Kidney (tissue), 14 donors: ENCODE results near the gene NKTR. TPM values are rescaled to one million over a fixed set of nuclear protein-coding genes. Genes with fewer than 3 reads are reported as not detected.

Experiments used
- DNase-seq, 5 donors: peaks; one replicate each; pipeline ENCODE4 v3.0.0-alpha.2; 2013 to 2020
- FAIRE-seq: peaks from 2 replicates; lab custom pipeline; 2012; peaks lifted over from hg19 to GRCh38; lab: Jason Lieb, UNC
- H3K27ac ChIP-seq, 2 donors: one replicate each; pipeline ENCODE4 v1.7.0; 2013; ENCODE audit warnings: low read depth in 2 of 2, low read length in 2 of 2, inconsistent platforms in 1 of 2
- H3K27me3 ChIP-seq: one replicate; pipeline ENCODE4 v1.7.1; 2013; ENCODE audit warnings: low read length, inconsistent platforms; ENCODE audit not compliant: control insufficient read depth, insufficient read depth
- H3K36me3 ChIP-seq, 3 donors: one replicate each; pipeline versions ENCODE4 v1.7.0 to v1.7.1; 2013; ENCODE audit warnings: low read length in 3 of 3, control low read depth in 1 of 3, inconsistent platforms in 1 of 3; ENCODE audit not compliant: insufficient read depth in 3 of 3, control insufficient read depth in 2 of 3
- H3K4me1 ChIP-seq, 3 donors: one replicate each; pipeline versions ENCODE4 v1.7.0 to v1.7.1; 2013; ENCODE audit warnings: low read length in 3 of 3, inconsistent platforms in 1 of 3, low read depth in 1 of 3; ENCODE audit not compliant: control insufficient read depth in 2 of 3, insufficient read depth in 2 of 3
- H3K4me3 ChIP-seq, 3 donors: one replicate each; pipeline versions ENCODE4 v1.7.0 to v1.8.1; 2013; ENCODE audit warnings: low read length in 3 of 3, control low read depth in 1 of 3, inconsistent platforms in 1 of 3
- H3K9ac ChIP-seq, 3 donors: one replicate each; pipeline versions ENCODE4 v1.7.0 to v1.7.1; 2013; ENCODE audit warnings: low read length in 3 of 3, control low read depth in 1 of 3, inconsistent platforms in 1 of 3
- H3K9me3 ChIP-seq, 3 donors: one replicate each; pipeline versions ENCODE4 v1.7.0 to v1.7.1; 2013; ENCODE audit warnings: low read length in 3 of 3, control low read depth in 1 of 3, inconsistent platforms in 1 of 3; ENCODE audit not compliant: control insufficient read depth in 2 of 3, insufficient read depth in 1 of 3
- intact Hi-C: fragments of 100-400 bp; cut with DNase I; formaldehyde crosslinking; loops from one replicate; pipeline ENCODE4 v1.11.1; 2022
- polyA plus RNA-seq: library from polyadenylated mRNA; stranded (reverse); fragments of 350-450 nt; fragmentation: Illumina TruSeq; extraction: RNeasy Lipid Tissue Mini Kit (QIAGEN cat#74804); gene quantifications from one replicate; pipeline ENCODE4 v1.2.3, GENCODE V29; 2014; ENCODE audit warnings: low read depth, low replicate concordance; ENCODE audit not compliant: insufficient read depth
- total RNA-seq: library from RNA; stranded (reverse); fragmentation: NEBNext Ultra II Directional; extraction: Animal tissue kit (Norgen Biotek cat#: 25700); gene quantifications from one replicate; pipeline ENCODE4 v1.2.1, GENCODE V29; 2021
- TF ChIP-seq, protein P1 (sequence below): IDR thresholded peaks from 3 replicates; pipeline ENCODE4 v1.5.1; 2012; ENCODE audit warnings: mild to moderate bottlenecking, moderate library complexity, borderline replicate concordance; ENCODE audit not compliant: insufficient read depth; ENCODE audit errors: extremely low read depth
- donor health status: control.
- donor health status: control.
- donor health status: control.
- donor health status: control.
- donor health status: control.
- donor health status: DM: yes; HTN: yes; CAD: no.
- donor health status: Normal renal cell carcinoma (clear cell type).

NKTR gene
- total and polyA plus RNA-seq, 2 donors from 2014 or later: 9.2 to 81.1 TPM

DNA sequence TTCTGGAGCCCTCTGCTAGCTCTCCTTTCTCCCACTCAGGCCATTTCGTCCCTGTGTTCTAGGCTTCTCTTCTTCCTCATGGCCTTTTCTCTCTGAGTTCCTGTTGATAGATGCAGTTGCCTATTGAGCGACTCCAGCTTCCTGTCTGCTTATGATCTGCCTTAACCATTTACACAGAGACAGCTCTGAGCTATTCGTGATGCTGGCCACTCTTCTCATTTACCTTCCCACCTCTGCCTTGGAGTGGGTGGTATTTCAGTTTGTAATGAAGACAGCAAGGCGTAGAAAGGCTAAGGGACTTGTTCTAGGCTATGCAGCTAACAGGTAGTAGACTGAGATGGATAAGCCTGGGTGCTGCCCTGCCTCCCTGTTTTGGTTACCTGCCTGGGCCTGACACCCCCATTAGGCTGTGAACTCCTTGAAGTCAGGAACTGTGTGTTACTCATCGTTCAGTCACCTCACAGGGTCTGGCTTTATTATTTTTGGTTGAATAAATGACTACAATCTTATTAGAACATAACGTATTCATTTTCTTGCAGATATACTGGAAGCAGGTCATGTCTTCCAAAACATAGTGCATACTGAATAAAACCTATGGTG lies 40.4 kb downstream of the NKTR start:
- DNase-seq (no peak), FAIRE-seq (no peak)
- no peak overlapping the region for H3K4me3 ChIP-seq
- H3K36me3 ChIP-seq: peaks cover 16 to 71% (median 52%) of the 10 kb centered on the region in 3 donors
- H3K27ac ChIP-seq: no peak overlapping the region
- H3K4me1 ChIP-seq: no peaks in the 10 kb centered on the region
- H3K27me3 ChIP-seq: no peaks in the 10 kb centered on the region
- no peak overlapping the region for H3K9ac ChIP-seq
- H3K9me3 ChIP-seq: no peaks in the 10 kb centered on the region
- intact Hi-C loops: no loop called here
- TF ChIP-seq, protein P1, sequence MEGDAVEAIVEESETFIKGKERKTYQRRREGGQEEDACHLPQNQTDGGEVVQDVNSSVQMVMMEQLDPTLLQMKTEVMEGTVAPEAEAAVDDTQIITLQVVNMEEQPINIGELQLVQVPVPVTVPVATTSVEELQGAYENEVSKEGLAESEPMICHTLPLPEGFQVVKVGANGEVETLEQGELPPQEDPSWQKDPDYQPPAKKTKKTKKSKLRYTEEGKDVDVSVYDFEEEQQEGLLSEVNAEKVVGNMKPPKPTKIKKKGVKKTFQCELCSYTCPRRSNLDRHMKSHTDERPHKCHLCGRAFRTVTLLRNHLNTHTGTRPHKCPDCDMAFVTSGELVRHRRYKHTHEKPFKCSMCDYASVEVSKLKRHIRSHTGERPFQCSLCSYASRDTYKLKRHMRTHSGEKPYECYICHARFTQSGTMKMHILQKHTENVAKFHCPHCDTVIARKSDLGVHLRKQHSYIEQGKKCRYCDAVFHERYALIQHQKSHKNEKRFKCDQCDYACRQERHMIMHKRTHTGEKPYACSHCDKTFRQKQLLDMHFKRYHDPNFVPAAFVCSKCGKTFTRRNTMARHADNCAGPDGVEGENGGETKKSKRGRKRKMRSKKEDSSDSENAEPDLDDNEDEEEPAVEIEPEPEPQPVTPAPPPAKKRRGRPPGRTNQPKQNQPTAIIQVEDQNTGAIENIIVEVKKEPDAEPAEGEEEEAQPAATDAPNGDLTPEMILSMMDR: no peak

DNA sequence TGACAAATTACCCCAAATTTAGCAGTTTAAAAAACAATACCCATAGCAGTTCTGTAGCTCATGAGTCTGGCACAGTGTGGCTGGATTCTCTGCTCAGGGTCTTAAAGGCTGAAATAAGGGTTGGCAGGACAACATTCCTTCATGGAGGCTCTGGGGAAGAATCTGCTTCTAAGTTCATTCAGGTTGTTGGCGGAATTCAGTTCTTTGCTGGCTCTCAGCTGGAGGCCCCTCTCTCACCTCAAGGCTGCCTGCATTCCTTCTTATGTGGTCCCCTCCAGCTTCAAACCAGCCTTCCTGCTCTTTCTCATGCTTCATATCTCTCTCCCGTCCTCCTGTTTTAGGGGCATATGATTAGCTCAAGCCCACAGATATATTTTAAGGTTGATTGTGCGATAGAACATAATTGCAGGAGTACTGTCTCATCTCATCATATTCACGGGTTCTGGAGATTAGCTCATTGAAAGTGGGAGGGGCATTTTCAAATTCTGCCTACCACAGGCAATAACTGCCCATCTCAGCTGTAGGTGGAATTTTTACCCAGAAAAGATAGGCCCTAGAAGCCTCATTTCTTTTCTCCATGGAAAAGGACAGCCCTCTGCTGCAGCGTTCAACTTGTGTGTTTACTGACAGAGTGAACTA lies 47.5 kb downstream of the NKTR start:
- intact Hi-C loops: no loop called here
- Histone ChIP-seq H3K9me3 (no peaks in the 10 kb centered on the region), H3K4me3 (no peak overlapping the region), H3K36me3 (peaks cover 4 to 24% (median 15%) of the 10 kb centered on the region in 3 donors), H3K27me3 (no peaks in the 10 kb centered on the region), H3K9ac (no peak overlapping the region), H3K4me1 (peaks cover 0 to 9% (median 6%) of the 10 kb centered on the region in 3 donors), H3K27ac (no peak overlapping the region)
- no peak for DNase-seq
- TF ChIP-seq, protein P1: no peak
- no peak for FAIRE-seq

DNA sequence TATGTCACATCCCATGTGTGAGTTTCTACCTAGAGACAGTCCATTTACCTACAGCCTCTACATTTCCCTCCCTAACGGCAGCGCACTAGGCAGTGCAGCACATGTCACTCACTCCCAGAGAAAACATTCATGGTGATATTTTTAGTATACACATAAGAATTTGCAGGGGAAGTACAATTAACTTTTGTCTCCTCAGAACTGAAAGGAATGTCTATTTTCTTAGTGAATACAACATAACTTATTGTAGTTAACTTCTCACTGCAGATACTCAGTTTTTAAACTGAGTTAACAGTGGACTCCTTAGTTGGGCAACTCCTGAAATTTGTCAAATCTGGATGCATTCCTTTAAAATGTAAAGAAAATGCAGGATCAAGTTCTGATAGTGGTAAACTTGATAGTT lies 48.5 kb downstream of the NKTR start:
- DNase-seq: no peak
- Histone ChIP-seq H3K9ac (no peak overlapping the region), H3K27ac (no peak overlapping the region), H3K9me3 (no peaks in the 10 kb centered on the region), H3K36me3 (peaks cover 4 to 14% (median 6%) of the 10 kb centered on the region in 3 donors), H3K4me3 (no peak overlapping the region), H3K27me3 (no peaks in the 10 kb centered on the region), H3K4me1 (peaks cover 0 to 16% (median 10%) of the 10 kb centered on the region in 3 donors)
- FAIRE-seq: no peak
- intact Hi-C loops: no loop called here
- TF ChIP-seq, protein P1: no peak
